Left renal pelvis (tissue), 4 donors: Measurements from ENCODE around the gene POTEE. TPM values are rescaled to one million over a fixed set of nuclear protein-coding genes. Genes with fewer than 3 reads are reported as not detected.
"Not testable (repeated sequence)": the region's sequence is repeated elsewhere in the genome, so short reads cannot be mapped to it uniquely, and the experiment has no call there.

ENCODE experiments used
- DNase-seq, 4 donors: peaks; one replicate each; pipeline ENCODE4 v3.0.0-alpha.2; 2013; ENCODE audit warnings: low read depth in 4 of 4, low spot score in 3 of 4
- polyA plus RNA-seq, 4 donors: library from polyadenylated mRNA; unstranded; fragments of 120-200 nt; gene quantifications; one replicate each; pipeline ENCODE4 v1.2.1, GENCODE V29; 2013; ENCODE audit not compliant: insufficient read length in 4 of 4

The POTEE gene
- under 1 TPM in 2 of 4 donors, not detected in 2; 0.22 to 0.29 TPM for polyA plus RNA-seq

DNA sequence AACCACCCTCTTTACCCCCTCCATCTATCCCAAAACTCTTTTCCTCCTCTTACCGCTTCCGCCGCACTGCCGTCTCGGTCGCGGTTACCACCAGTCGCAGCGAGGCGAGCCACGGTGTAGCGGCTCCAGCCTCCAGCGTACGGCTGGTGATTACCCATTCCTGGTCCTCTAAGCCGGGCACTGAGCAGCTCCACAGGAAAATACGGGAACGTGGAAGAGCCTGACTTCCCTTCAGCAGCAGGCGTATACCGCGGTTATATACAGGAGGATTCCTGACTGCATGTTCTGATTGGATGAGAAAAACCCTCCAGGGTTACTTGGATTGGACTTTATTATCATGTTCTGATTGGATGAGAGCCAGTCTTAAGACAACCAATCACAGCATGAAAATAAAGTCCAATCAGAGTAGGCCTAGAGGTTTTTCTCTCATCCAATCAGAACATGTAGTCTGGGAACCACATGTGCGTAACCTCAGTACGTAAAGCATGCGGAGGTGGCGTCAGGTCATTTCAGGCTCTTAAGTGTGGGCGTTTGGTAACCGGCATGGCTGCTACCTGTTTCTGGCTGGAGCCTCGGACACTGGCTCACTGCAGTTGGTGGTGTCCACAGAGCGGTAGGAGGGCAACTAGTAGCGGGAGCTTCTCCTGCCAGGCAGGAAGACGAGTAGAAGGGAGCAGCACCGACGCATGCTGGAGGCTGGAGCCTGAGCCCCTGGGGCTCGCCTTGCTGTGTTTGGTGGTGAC lies at the start of gene POTEE:
Gene POTEE, plus strand, starts transcription at position 507 of the 743 bp plus-strand sequence. CDS start 8,867 bp downstream, outside the sequence.
- DNase-seq = not testable (repeated sequence)

DNA sequence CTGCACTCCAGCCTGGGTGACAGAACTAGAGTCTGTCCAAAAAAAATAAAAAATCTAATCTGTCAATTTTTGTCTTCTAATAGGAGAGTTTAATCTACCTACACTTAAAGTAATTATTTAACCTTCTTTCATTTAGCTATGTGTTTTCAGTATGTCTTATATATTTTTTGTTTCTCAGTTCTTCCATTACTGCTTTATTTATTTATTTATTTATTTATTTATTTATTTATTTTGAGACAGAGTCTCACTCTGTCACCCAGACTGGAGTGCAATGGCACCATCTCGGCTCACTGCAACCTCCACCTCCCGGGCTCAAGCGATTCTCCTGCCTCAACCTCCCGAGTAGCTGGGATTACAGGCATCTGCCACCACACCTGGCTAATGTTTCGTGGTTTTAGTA lies 43.8 kb upstream of the POTEE start:
- not testable (repeated sequence) for DNase-seq

DNA sequence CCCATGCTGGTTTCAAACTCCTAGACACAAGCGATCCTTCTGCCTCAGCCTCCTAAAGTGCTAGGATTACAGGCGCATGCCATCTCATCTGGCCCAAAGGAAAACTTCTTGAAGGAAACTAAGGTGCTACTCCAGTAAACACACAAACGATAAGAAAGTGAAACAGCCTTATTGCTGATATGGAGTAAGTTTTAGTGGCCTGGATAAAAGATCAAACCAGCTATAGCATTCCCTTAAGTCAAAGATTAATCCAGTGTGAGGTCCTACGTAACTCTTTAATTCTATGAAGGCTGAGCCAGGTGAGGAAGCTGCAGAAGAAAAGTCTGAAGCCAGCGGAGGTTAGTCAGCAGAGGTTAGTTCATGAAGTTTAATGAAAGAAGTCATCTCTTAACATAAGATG lies 40.8 kb upstream of the POTEE start:
- no peak for DNase-seq

DNA sequence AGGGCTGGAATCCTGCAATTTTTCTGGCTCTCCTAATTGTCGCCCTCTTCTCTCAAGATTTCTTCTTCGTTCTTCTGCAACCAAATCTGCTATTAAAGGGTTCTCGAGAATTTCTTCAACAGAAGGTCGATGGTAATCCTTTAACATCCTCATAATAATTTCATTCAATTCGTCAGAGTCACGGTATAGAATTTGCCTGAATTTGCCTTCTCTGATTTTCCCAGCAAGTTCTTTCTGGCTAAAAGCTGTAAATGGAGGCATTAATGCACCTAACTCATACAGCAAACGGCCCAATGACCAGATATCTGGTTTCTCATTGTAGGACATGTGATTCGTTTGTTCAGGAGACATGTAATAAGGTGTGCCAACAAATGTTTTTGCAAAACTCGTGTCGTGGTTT lies 31.3 kb upstream of the POTEE start:
- DNase-seq = not testable (repeated sequence)

DNA sequence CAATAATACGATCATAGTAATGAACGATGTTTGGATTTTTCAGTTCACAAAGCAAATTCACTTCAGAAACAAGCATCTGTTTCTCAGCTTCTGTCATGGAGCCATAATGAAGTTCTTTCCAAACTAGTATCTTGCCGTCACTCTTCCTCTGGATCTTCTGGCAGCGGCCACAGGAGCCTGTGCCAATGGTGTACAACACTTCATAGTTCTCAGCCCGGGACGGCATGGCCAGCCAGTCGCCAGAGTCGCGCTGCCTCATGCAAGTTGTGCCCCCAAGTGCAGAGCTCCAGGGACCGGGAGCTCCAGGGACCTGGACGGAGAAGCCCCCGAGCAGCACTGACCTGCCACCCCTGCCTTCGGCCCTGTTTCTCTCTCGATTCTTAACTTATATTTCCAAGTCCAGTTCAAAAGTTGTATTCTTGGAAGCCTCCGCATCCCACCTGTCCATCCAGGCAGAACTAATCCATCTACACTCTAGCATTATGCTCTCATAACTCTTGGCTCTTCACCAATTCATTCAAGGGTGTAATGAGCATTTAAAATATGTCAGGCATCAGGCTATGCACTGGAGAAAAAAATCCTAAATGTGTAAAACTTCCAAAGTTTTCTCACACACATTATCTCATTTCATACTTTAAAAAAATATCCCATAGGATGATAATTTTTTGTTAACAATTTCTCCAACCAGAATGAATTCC lies 30.5 kb upstream of the POTEE start:
- not testable (repeated sequence) for DNase-seq

DNA sequence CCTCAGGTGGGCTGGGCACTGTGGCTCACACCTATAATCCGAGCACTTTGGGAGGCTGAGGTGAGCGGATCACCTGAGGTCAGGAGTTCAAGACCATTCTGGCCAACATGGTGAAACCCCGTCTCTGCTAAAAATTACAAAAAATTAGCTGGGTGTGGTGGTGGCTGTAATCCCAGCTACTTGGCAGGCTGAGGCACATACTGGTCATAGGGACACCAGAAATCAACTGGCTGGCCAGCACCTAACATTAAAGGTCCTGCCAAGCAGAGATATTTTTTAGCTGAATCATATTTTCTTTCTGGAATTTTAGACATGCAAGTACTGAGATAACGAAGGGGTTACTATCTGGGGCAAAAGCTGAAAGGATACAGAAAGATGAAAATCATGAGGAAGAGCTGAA lies 27.9 kb upstream of the POTEE start:
- not testable (repeated sequence) for DNase-seq

DNA sequence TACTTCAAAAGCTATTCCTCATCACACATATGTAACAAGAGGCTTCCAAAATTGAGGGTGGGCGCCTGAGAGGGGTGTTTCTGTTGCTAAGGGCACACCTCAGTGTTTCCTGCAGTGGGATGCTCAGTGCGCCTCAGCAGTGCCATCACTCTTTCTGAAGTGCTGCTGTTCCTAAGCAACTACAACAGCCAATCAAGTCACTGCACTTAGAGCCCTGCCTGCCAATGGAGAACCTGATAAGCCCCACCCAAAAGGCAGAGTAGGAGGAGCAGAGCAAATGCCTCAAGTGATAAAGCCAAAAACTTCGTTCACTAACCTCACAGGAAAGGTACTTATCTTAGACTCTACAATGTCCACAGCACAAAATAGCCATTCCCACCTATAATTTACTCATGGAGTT lies 15.9 kb upstream of the POTEE start:
- not testable (repeated sequence) for DNase-seq

DNA sequence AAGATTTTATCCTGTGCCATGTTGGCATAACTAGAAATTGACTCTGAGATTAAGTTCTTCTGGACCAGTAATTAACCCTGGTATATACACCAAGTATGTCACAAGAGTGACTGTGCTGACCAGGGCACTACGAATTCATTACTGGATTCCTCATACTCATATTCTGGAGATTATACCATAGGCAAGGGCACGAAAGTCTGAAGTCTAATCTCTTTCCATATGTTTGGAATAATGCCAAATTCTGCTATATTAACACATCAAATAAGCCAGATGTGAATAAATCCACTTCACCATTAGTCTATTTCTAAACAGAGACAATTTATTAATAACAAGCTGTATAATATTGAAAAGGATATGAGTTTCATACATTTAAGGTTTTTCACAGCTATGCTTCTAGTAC lies 13.2 kb upstream of the POTEE start:
- DNase-seq = not testable (repeated sequence)

DNA sequence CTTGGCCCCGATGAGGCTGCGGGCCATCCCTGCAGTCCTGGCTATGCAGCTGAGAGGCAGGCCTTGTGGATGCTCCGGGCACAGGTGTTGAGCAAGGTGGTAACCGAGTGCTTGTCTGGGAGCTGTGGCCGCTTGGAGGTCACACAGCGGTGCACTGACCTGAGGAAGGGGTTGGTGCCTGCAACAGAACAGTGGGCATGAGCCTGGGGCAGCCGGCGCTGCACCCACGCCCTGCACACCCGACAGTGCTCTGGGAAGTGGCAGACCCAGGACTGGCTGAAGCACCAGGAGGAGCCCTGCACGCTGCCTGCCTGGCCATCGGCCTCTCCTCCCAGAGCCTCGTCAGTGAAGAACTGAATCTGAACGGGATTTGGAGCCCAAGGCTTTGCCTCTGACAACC lies 8.2 kb upstream of the POTEE start:
- DNase-seq = no peak

DNA sequence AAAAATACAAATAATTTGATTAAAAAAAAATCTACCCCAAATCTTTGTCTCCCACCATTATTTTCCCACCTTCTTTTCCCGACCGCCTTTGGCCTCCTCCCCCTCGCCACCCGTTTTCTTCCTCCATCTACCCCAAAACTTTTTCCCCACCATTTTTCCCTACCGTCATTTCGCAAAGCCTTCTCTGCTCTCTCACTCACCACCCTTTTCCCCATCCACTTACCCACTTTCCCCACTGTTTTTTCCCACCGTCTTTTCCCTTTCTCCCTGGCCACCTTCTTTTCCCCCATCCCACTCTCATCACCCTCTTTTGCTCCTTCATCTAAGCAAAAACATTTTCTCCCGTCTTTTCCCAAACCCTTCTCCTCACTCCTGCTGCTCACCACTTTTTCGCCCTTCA lies 1.5 kb upstream of the POTEE start:
- not testable (repeated sequence) for DNase-seq

DNA sequence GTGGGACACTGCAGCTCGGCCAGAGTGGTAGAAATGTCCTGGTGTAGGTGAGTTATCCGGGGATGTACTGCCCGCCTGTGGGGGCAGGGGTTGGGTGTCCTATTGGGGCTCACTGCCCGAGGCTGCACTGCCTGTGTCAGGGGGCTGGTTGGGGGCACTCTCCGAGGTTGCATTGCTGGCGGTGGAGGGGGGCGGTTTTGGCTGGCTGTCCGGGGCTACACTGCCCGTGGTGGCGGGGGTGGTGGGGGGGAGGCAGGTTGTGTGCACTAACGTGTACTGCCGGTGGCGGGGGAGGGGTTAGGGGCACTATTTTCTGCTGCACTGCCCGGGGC lies 403 bp downstream of the POTEE start:
- DNase-seq = not testable (repeated sequence)

DNA sequence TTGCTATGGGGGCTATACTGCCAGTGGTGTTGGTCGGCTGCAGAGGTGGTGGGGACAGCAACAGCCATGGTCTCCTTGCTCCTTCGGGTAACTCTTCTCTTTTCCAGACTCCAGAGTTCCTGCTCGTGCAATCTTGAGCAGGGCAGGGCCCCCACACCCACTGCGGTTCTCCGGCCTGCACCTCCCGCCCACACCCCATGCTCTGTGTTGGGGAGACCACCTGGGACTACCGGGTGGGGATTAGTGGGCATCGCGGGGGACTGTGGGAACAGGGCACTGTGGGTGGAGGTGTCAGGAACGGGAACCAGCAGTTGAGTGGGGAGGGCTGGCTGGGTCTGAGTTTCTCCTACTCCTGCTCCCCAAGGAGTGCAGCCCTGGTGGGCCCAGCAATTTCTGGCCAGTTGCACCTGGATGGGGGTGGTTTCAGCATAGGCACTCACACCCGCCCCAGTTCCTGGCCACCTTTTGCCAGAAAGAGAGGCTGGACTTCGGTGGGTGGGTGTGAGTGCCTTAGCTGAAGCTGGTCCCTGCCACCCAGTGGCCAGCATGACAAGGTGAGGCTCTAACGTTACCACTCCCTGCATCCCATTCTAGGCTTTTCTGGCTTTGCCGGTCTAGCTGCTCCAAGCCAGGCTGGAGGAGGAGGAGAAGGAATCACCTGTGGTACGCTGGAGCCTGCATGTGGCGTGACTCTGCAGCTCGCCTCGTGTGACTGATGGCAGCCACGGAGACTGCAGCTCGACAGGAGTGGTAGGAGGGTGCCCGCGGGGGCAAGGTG lies 1.3 kb downstream of the POTEE start:
- not testable (repeated sequence) for DNase-seq

DNA sequence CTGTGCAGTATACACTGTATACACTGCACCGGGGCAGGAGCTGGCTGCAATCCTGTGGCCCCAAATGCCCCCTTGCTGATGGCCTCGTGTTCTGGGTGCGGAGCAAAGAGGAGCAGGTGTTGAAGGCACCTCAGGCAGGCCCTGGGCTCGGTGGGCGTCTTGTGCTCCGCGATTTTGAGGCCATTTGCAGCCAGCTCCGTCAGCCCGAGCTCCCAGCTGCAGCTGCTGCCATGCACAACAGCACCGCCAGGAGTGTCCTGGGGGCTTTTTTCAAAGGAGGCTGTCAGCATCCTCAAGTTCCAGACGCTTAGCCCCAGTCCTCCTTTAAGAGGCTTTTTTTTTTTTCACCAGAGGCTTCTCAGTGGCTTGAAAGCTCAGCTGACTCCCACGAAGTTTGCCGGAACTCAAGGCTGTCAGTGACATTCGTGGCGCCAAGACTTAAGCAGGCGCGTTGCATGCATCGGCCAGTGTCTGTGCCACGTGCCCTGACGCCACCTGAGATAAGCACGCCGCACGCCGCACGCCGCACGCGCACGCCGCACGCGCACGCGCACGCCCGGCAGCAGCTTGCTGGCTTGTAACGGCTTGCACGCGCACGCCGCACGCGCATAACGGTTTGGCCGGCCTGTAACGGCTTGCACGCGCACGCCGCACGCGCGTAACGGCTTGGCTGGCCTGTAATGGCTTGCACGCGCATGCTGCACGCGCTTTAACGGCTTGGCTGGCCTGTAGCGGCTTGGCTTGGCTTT lies 8.1 kb downstream of the POTEE start:
- DNase-seq = not testable (repeated sequence)

DNA sequence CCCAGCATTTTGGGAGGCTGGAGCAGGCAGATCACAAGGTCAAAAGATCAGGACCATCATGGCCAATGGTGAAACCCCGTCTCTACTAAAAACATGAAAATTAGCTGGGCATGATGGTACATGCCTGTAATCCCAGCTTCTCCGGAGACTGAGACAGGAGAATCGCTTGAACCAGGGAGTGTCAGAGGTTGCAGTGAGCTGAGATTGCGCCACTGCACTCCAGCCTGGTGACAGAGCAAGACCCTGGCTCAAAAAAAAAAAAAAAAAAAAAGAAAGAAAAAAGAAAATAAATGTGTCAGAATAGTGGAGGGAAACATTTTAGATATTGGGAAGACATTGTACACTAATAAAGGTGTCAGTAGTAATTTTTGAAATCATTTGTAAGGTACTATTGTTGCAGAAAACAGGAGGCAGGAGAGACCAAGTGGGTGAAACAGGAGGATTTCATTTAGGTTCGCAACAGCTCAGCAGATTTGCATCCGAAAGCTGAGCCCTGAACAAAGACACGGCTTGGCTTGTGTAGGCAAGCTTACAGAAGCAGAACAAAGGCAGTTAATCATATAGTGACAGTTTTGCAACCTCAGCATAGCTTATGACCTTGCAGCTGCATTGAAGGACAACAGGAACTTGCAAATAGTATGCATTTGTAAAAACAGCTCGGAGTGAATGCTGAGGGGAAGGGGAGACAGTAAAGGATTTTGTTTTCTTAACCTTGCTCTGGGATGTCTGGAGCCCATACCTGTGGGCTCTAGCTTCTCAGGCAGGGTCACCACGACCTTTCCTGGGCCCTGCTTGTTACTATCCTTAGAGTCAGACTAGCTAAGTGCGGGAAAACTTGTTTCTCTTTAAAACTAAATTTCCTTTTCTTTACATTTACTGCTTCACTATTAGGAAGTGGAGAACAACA lies 26.5 kb downstream of the POTEE start:
- peak; percentile 12 to 57 (median 28) for DNase-seq

Other genes starting within 250 kb of the POTEE start
- gene FAM168B, start 116.1 kb upstream of the POTEE start, polyA plus RNA-seq = 100 to 1,000 TPM; 106 to 121 (median 114) TPM
- gene PLEKHB2, start 104.2 kb upstream of the POTEE start, polyA plus RNA-seq = 10 to 100 TPM; 25.9 to 92.2 (median 78.6) TPM
- 1 to 10 TPM in 3 of 4 donors, under 1 TPM in 1; 0.50 to 2.6 (median 1.7) TPM for gene RAB6D, start 154.6 kb downstream of the POTEE start, polyA plus RNA-seq